Caco-2 (cell line): Measurements from ENCODE around the gene RRP15. TPM values are rescaled to one million over a fixed set of nuclear protein-coding genes. Genes with fewer than 3 reads are reported as not detected.

Experiments used
- BruUV-seq: library from RNA; stranded (reverse); fragments of 400-500 nt; replicated peaks from 2 replicates; lab custom pipeline; 2021; lab: Mats Ljungman, UMichigan
- CTCF ChIA-PET: fragments of 300-600 bp; sonication (Branson Sonifier 250); formaldehyde crosslinking; loops from one replicate; lab custom pipeline; 2022; ENCODE audit warnings: antibody characterized with exemption; lab: Charles Lee
- POLR2A ChIA-PET: fragments of 300-600 bp; sonication (Branson Sonifier 250); formaldehyde crosslinking; loops from one replicate; lab custom pipeline; 2022; ENCODE audit warnings: antibody characterized with exemption; lab: Charles Lee
- DNase-seq, 2 experiments: peaks; one replicate each; pipeline versions ENCODE4 v3.0.0 to v3.0.0-alpha.2; 2020 to 2022
- H3K27me3 ChIP-seq: replicated peaks from 2 replicates; pipeline ENCODE4 v1.6.0; 2011; ENCODE audit warnings: low read length; ENCODE audit not compliant: control insufficient read depth, insufficient read depth
- H3K36me3 ChIP-seq: 2 replicates; pipeline ENCODE4 v1.5.1; 2011; ENCODE audit warnings: low read length; ENCODE audit not compliant: control insufficient read depth, insufficient read depth
- H3K4me1 ChIP-seq: fragments of 250-450 bp; sonication (Bioruptor Pico); 2 replicates; pipeline ENCODE4 v1.5.1; 2020; ENCODE audit warnings: mild to moderate bottlenecking
- H3K4me3 ChIP-seq: 2 replicates; pipeline ENCODE4 v1.5.1; 2011; ENCODE audit warnings: low read depth, mild to moderate bottlenecking, control low read depth, low read length
- H3K9me3 ChIP-seq: fragments of 250-450 bp; sonication (Bioruptor Pico); 2 replicates; pipeline ENCODE4 v1.5.1; 2020; ENCODE audit warnings: mild to moderate bottlenecking, moderate library complexity
- H3K27ac Mint-ChIP-seq: one replicate; pipeline ENCODE4 v1.8.0; 2022; ENCODE audit warnings: mixed read lengths; ENCODE audit not compliant: unreplicated experiment
- H3K27me3 Mint-ChIP-seq: one replicate; pipeline ENCODE4 v1.8.0; 2022; ENCODE audit warnings: mixed read lengths; ENCODE audit not compliant: insufficient read depth, unreplicated experiment
- H3K36me3 Mint-ChIP-seq: one replicate; pipeline ENCODE4 v1.8.0; 2022; ENCODE audit warnings: mild to moderate bottlenecking, mixed read lengths; ENCODE audit not compliant: insufficient read depth, unreplicated experiment
- H3K4me1 Mint-ChIP-seq: one replicate; pipeline ENCODE4 v1.8.0; 2022; ENCODE audit warnings: low read depth, mixed read lengths; ENCODE audit not compliant: unreplicated experiment
- H3K4me3 Mint-ChIP-seq: one replicate; pipeline ENCODE4 v1.8.0; 2022; ENCODE audit warnings: mild to moderate bottlenecking, moderate library complexity, mixed read lengths; ENCODE audit not compliant: unreplicated experiment
- H3K9me3 Mint-ChIP-seq: one replicate; pipeline ENCODE4 v1.8.0; 2022; ENCODE audit warnings: mixed read lengths; ENCODE audit not compliant: unreplicated experiment
- CTCF ChIP-seq, 2 experiments: fragments of 200-600 bp in 1 of 2; IDR thresholded peaks; 1 replicate in 1 of 2; 2 replicates in 1 of 2; pipeline versions ENCODE4 v1.5.1 to v1.8.0; 2011 to 2022; ENCODE audit warnings: antibody characterized with exemption in 1 of 2, control low read depth in 1 of 2, inconsistent platforms in 1 of 2, low read depth in 1 of 2, low read length in 1 of 2, mild to moderate bottlenecking in 1 of 2, moderate library complexity in 1 of 2; ENCODE audit not compliant: insufficient read depth in 1 of 2, severe bottlenecking in 1 of 2, unreplicated experiment in 1 of 2
- intact Hi-C: fragments of 100-400 bp; cut with micrococcal nuclease; formaldehyde crosslinking; loops from one replicate; pipeline ENCODE4 v1.10.0; 2022; ENCODE audit not compliant: unreplicated experiment
- total RNA-seq: library from RNA; stranded (reverse); gene quantifications from 2 replicates; pipeline ENCODE4 v1.2.3, GENCODE V29; 2022

RRP15 gene
- total RNA-seq, 1 experiment from 2014 or later: 44.5 TPM

- Mint-ChIP-seq H3K4me1 (peaks cover 42% of the 10 kb centered on the region), H3K36me3 (peaks cover 16% of the 10 kb centered on the region), H3K27ac (peak overlapping the region; percentile 53), H3K4me3 (no peak overlapping the region), H3K27me3 (no peaks in the 10 kb centered on the region), H3K9me3 (no peaks in the 10 kb centered on the region)
- no peak for DNase-seq
- ChIA-PET CTCF (no interaction called here), POLR2A (no interaction called here)
- Histone ChIP-seq H3K27me3 (no peaks in the 10 kb centered on the region), H3K4me1 (peaks cover 74% of the 10 kb centered on the region), H3K36me3 (no peaks in the 10 kb centered on the region), H3K9me3 (no peaks in the 10 kb centered on the region), H3K4me3 (no peak overlapping the region)
- no peak for TF ChIP-seq CTCF (IDR thresholded peaks at IDR 0.05; ENCODE audit: insufficient read depth in 1 of 2, low read depth in 1 of 2, low read length in 1 of 2, severe bottlenecking in 1 of 2, unreplicated experiment in 1 of 2)
- BruUV-seq: no TSS peak
- intact Hi-C loops: no loop called here
Measured at GRCh38 chr1:218371927-218372672, 87.0 kb downstream of the RRP15 start.

DNA sequence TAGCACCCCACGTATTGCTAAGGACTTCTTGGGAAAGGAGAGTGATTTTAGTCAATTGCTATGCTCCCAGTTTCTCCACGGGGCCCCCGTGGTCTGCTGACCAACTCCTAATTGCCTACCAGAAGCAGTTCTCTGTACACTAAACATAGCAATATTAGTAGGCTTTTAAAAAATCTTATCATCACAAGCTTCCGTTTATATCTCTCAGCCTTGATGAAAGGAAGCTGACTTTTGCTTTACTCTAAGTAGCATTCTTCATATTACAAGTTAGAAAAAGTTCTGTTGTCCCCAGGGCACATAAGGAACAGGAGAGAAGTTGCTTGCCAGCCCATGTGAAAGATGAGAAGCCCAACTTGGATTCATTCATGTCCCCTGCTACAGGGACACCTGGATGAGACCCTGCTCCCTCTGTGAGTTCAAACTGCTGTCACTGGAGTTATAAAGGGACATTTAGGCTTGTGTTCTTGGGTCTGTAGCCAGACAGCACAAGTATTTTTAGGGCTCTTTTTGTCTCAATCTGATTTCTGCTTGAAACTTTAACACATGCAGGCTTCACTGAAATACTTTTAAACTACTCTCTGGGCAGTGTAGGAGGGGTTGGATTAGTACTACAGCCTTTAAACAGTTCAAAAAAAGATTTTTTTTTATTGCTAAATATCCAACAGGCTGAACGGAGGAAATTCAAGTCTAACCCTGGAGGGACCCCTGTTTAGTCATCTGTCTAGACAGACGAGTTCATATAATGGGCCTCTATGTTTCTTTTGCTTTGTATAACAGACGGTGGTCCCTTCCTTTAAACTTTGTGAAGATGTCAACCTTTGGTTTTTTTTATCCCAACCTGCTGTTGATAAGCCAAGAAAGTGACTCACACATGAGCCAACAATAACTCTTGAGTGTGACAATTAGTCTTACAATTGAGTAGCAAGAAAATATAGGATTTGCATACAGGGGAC is 89.6 kb downstream of the RRP15 start:
- no peaks in the 10 kb centered on the region for H3K9me3 ChIP-seq
- POLR2A ChIA-PET: no interaction called here
- intact Hi-C loops: no loop called here
- H3K4me3 Mint-ChIP-seq: no peak overlapping the region
- H3K4me1 Mint-ChIP-seq: peaks cover 36% of the 10 kb centered on the region
- no peaks in the 10 kb centered on the region for H3K27me3 ChIP-seq
- DNase-seq: no peak
- H3K27ac Mint-ChIP-seq: peak overlapping the region; percentile 71
- no peak for TF ChIP-seq CTCF (IDR thresholded peaks at IDR 0.05; ENCODE audit: insufficient read depth in 1 of 2, low read depth in 1 of 2, low read length in 1 of 2, severe bottlenecking in 1 of 2, unreplicated experiment in 1 of 2)
- H3K36me3 Mint-ChIP-seq: peaks cover 4% of the 10 kb centered on the region
- no peaks in the 10 kb centered on the region for H3K9me3 Mint-ChIP-seq
- BruUV-seq: no TSS peak
- CTCF ChIA-PET: no interaction called here
- no peaks in the 10 kb centered on the region for H3K36me3 ChIP-seq
- H3K4me3 ChIP-seq: no peak overlapping the region
- H3K4me1 ChIP-seq: peaks cover 61% of the 10 kb centered on the region
- H3K27me3 Mint-ChIP-seq: no peaks in the 10 kb centered on the region

GRCh38 chr1:218376722-218377121 is 91.6 kb downstream of the RRP15 start:
- H3K4me1 ChIP-seq: peaks cover 62% of the 10 kb centered on the region
- no peak overlapping the region for H3K4me3 ChIP-seq
- H3K4me3 Mint-ChIP-seq: no peak overlapping the region
- H3K36me3 ChIP-seq: no peaks in the 10 kb centered on the region
- H3K9me3 Mint-ChIP-seq: no peaks in the 10 kb centered on the region
- POLR2A ChIA-PET: interaction anchor here (1.1 kb wide), 1 partner anchor 32 kb away, joined by 4 read pairs; the partner anchor contains the start of gene TGFB2
- intact Hi-C loops: no loop called here
- no peak for TF ChIP-seq CTCF (IDR thresholded peaks at IDR 0.05; ENCODE audit: insufficient read depth in 1 of 2, low read depth in 1 of 2, low read length in 1 of 2, severe bottlenecking in 1 of 2, unreplicated experiment in 1 of 2)
- CTCF ChIA-PET: no interaction called here
- H3K27me3 ChIP-seq: no peaks in the 10 kb centered on the region
- no peaks in the 10 kb centered on the region for H3K27me3 Mint-ChIP-seq
- BruUV-seq: no TSS peak
- H3K4me1 Mint-ChIP-seq: peaks cover 40% of the 10 kb centered on the region
- no peaks in the 10 kb centered on the region for H3K36me3 Mint-ChIP-seq
- no peak overlapping the region for H3K27ac Mint-ChIP-seq
- no peak for DNase-seq
- no peaks in the 10 kb centered on the region for H3K9me3 ChIP-seq
